ENCODE measurements around the gene GNG7. TPM values are rescaled to one million over a fixed set of nuclear protein-coding genes. Genes with fewer than 3 reads are reported as not detected.

Gene GNG7
- polyA plus RNA-seq, 1 donor (not counting 4 experiments of a cell fraction or from before 2014, with no cell fraction given), result 0.01 TPM

- H3K9me1 ChIP-seq (ENCODE audit: control insufficient read depth, extremely low read depth, insufficient read depth, low read length), result no peaks in the 10 kb centered on the region
- H3K36me3 ChIP-seq (ENCODE audit: control insufficient read depth in 2 of 2, extremely low read depth in 1 of 2, insufficient read depth in 2 of 2, low read length in 2 of 2), result no peaks in the 10 kb centered on the region
- no peak overlapping the region for H3K4me3 ChIP-seq (ENCODE audit: control insufficient read depth in 2 of 3, extremely low read depth in 1 of 3, insufficient read depth in 2 of 3, low read depth in 1 of 3, low read length in 3 of 3)
- no peak for DNase-seq (ENCODE audit: low read depth, low spot score)
- dilution Hi-C loops (cut with MboI; ENCODE audit: extremely low pct_ligation_motif_present, low sequenced_read_pairs), result no loop called here
- no peak overlapping the region for H3K27ac ChIP-seq (ENCODE audit: control insufficient read depth, insufficient read depth, low read length)
- H3K9ac ChIP-seq (ENCODE audit: control insufficient read depth, extremely low read depth, insufficient read depth, low read length), result no peak overlapping the region
- H3K79me2 ChIP-seq (ENCODE audit: control insufficient read depth, insufficient read depth, low read length), result no peaks in the 10 kb centered on the region
- H3K27me3 ChIP-seq (ENCODE audit: control insufficient read depth, extremely low read depth, insufficient read depth, low read length), result no peaks in the 10 kb centered on the region
- FAIRE-seq, result no peak
- TF ChIP-seq EZH2 (IDR thresholded peaks at IDR 0.05; ENCODE audit: low read length) (no peak), CTCF (optimal IDR thresholded peaks at IDR 0.05 in 1 of 3, IDR thresholded peaks at IDR 0.05 in 1 of 3, conservative IDR thresholded peaks at IDR 0.05 in 1 of 3; ENCODE audit: extremely low read depth in 1 of 3, insufficient read depth in 2 of 3, low read length in 3 of 3) (no peak)
- no peaks in the 10 kb centered on the region for H3K9me3 ChIP-seq (ENCODE audit: control insufficient read depth, low read depth, low read length)
- no peak overlapping the region for H2AFZ ChIP-seq (ENCODE audit: control insufficient read depth, low read length)
- no peaks in the 10 kb centered on the region for H4K20me1 ChIP-seq (ENCODE audit: control insufficient read depth, extremely low read depth, insufficient read depth, low read length)
- H3K4me2 ChIP-seq (ENCODE audit: control insufficient read depth, extremely low read depth, insufficient read depth, low read depth, low read length), result no peak overlapping the region
- no peaks in the 10 kb centered on the region for H3K4me1 ChIP-seq (ENCODE audit: control insufficient read depth, extremely low read depth, insufficient read depth, low read length)
Measured at GRCh38 chr19:2694196-2694595, 8.3 kb downstream of the GNG7 start.

- Histone ChIP-seq H3K9me3 (ENCODE audit: control insufficient read depth, low read depth, low read length) (no peaks in the 10 kb centered on the region), H3K4me3 (ENCODE audit: control insufficient read depth in 2 of 3, extremely low read depth in 1 of 3, insufficient read depth in 2 of 3, low read depth in 1 of 3, low read length in 3 of 3) (no peak overlapping the region), H3K9ac (ENCODE audit: control insufficient read depth, extremely low read depth, insufficient read depth, low read length) (no peak overlapping the region), H3K27ac (ENCODE audit: control insufficient read depth, insufficient read depth, low read length) (no peak overlapping the region), H4K20me1 (ENCODE audit: control insufficient read depth, extremely low read depth, insufficient read depth, low read length) (no peaks in the 10 kb centered on the region), H3K36me3 (ENCODE audit: control insufficient read depth in 2 of 2, extremely low read depth in 1 of 2, insufficient read depth in 2 of 2, low read length in 2 of 2) (no peaks in the 10 kb centered on the region), H3K4me2 (ENCODE audit: control insufficient read depth, extremely low read depth, insufficient read depth, low read depth, low read length) (no peak overlapping the region), H3K79me2 (ENCODE audit: control insufficient read depth, insufficient read depth, low read length) (no peaks in the 10 kb centered on the region), H3K27me3 (ENCODE audit: control insufficient read depth, extremely low read depth, insufficient read depth, low read length) (no peaks in the 10 kb centered on the region), H3K4me1 (ENCODE audit: control insufficient read depth, extremely low read depth, insufficient read depth, low read length) (no peaks in the 10 kb centered on the region), H3K9me1 (ENCODE audit: control insufficient read depth, extremely low read depth, insufficient read depth, low read length) (no peaks in the 10 kb centered on the region), H2AFZ (ENCODE audit: control insufficient read depth, low read length) (no peak overlapping the region)
- dilution Hi-C loops (cut with MboI; ENCODE audit: extremely low pct_ligation_motif_present, low sequenced_read_pairs), result no loop called here
- no peak for FAIRE-seq
- DNase-seq (ENCODE audit: low read depth, low spot score), result no peak
- TF ChIP-seq CTCF (optimal IDR thresholded peaks at IDR 0.05 in 1 of 3, IDR thresholded peaks at IDR 0.05 in 1 of 3, conservative IDR thresholded peaks at IDR 0.05 in 1 of 3; ENCODE audit: extremely low read depth in 1 of 3, insufficient read depth in 2 of 3, low read length in 3 of 3), result no peak
Measured at GRCh38 chr19:2693492-2694160, 8.9 kb downstream of the GNG7 start.
